ENCODE data around the gene RGS7.

Gene RGS7

DNA sequence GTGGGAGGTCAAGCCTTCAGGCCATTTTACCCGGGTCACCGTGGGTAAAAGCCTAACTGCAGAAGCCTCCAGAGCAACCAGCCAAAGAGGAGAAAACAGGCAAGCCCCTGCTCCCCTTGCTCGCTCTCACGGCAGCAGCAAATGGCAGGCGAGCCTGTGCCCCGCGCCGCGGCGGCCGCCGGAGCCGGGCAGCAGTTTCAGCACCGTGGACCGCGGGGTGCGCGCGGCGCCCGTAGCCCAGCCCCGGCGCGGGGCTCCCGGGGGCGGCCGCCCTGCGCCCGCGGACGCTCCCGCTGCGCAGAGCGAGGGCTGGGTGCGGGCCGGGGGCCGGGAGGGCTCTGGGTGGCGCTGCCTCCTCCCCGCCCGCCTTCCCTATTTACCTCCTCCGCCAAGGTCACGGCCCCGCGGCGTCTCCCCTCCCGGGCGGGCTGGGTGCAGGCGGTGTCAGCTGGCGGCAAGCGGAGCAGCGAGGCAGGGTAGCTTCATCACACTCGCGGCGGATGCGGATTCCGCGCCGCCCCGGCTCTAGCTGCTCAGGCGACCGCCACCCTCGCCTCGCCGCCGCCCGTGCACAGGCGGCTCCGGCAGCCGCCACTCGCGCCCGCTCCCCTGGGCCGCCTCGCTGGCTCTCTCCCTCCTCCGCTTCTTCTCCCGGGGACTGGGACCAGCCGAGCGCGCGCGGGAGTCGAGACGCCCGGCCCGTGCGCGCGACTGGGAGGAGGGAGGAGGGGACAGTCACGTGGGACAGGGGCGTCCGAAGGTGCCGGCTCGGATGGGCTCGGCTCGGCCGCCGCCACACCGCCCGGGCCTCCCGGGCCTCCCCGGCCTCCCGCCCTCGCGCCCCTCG, at the start of gene RGS7:
RGS7 (minus strand) TSS at position 687 of the 847 bp plus-strand sequence.
- TF ChIP-seq, protein P1, sequence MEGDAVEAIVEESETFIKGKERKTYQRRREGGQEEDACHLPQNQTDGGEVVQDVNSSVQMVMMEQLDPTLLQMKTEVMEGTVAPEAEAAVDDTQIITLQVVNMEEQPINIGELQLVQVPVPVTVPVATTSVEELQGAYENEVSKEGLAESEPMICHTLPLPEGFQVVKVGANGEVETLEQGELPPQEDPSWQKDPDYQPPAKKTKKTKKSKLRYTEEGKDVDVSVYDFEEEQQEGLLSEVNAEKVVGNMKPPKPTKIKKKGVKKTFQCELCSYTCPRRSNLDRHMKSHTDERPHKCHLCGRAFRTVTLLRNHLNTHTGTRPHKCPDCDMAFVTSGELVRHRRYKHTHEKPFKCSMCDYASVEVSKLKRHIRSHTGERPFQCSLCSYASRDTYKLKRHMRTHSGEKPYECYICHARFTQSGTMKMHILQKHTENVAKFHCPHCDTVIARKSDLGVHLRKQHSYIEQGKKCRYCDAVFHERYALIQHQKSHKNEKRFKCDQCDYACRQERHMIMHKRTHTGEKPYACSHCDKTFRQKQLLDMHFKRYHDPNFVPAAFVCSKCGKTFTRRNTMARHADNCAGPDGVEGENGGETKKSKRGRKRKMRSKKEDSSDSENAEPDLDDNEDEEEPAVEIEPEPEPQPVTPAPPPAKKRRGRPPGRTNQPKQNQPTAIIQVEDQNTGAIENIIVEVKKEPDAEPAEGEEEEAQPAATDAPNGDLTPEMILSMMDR (IDR thresholded peaks at IDR 0.05; ENCODE audit: low read depth, low read length), result no peak
- TF ChIP-seq EZH2phosphoT487 (IDR thresholded peaks at IDR 0.05; ENCODE audit: low read depth), result no peak
- Histone ChIP-seq H3K4me1 (ENCODE audit: low read length) (no peaks in the 10 kb centered on the region), H3K79me2 (ENCODE audit: low read length) (no peaks in the 10 kb centered on the region), H3K9ac (ENCODE audit: low read length) (no peak within 1 kb of the TSS), H2AFZ (ENCODE audit: low read depth, low read length) (no peak within 1 kb of the TSS), H3K4me3 (ENCODE audit: low read length) (no peak within 1 kb of the TSS), H3K27me3 (ENCODE audit: low read depth, low read length) (no peaks in the 10 kb centered on the region), H3K27ac (ENCODE audit: low read length) (no peak within 1 kb of the TSS), H3K36me3 (replicated peaks; ENCODE audit: low read depth, low read length) (no peaks in the 10 kb centered on the region), H3K4me2 (ENCODE audit: low read length) (no peak within 1 kb of the TSS), H4K20me1 (ENCODE audit: insufficient read depth, low read length) (no peaks in the 10 kb centered on the region; the same call in 1 of the 2 replicates), H3K9me3 (ENCODE audit: insufficient read depth, low read length) (no peaks in the 10 kb centered on the region)

DNA sequence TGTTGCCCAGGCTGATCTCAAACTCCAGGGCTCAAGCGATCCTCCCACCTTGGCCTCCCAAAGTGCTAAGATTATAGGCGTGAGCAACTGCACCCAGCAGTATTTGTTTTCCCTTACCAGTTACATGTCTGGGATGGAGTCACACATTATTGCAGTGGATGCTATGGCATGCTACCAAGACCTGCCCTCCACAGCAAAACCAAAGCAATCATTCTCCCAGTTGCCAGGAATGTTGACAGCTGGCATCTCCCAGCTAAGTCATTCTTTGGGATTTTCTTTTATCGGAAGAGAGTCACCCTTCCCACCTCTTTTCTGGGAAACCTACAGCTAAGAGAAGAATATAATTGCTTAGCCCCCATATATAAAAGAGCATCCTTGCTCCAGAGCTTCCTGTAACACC, 49.4 kb upstream of the RGS7 start:
- Histone ChIP-seq H4K20me1 (ENCODE audit: insufficient read depth, low read length) (no peaks in the 10 kb centered on the region), H3K27ac (ENCODE audit: low read length) (no peak overlapping the region), H3K36me3 (replicated peaks; ENCODE audit: low read depth, low read length) (no peaks in the 10 kb centered on the region), H3K27me3 (ENCODE audit: low read depth, low read length) (peaks cover 39% of the 10 kb centered on the region), H3K79me2 (ENCODE audit: low read length) (no peaks in the 10 kb centered on the region), H2AFZ (ENCODE audit: low read depth, low read length) (no peak overlapping the region), H3K9me3 (ENCODE audit: insufficient read depth, low read length) (no peaks in the 10 kb centered on the region), H3K4me2 (ENCODE audit: low read length) (no peak overlapping the region), H3K4me3 (ENCODE audit: low read length) (no peak overlapping the region), H3K9ac (ENCODE audit: low read length) (no peak overlapping the region), H3K4me1 (ENCODE audit: low read length) (no peaks in the 10 kb centered on the region)
- TF ChIP-seq, protein P1 (IDR thresholded peaks at IDR 0.05; ENCODE audit: low read depth, low read length), result no peak
- TF ChIP-seq EZH2phosphoT487 (IDR thresholded peaks at IDR 0.05; ENCODE audit: low read depth), result no peak

DNA sequence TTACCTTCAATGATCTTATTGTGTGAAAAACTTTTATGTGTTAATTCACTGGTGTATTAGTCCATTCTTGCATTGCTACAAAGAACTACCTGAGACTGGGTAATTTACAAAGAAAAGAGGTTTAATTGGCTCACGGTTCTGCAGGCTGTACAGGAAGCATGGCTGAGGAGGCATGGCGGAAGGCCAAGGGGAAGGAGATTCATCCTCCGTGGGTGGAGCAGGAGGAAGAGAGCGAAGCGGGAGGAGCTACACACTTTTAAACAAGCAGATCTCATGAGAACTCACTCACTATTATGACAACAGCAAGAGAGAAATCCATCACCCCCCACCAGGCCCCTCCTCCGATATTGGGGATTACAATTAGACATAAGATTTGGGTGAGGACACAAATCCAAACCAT, 44.2 kb upstream of the RGS7 start:
- Histone ChIP-seq H3K79me2 (ENCODE audit: low read length) (no peaks in the 10 kb centered on the region), H2AFZ (ENCODE audit: low read depth, low read length) (no peak overlapping the region), H3K27ac (ENCODE audit: low read length) (no peak overlapping the region), H3K4me2 (ENCODE audit: low read length) (no peak overlapping the region), H3K9ac (ENCODE audit: low read length) (no peak overlapping the region), H3K36me3 (replicated peaks; ENCODE audit: low read depth, low read length) (no peaks in the 10 kb centered on the region), H3K27me3 (ENCODE audit: low read depth, low read length) (peaks cover 27% of the 10 kb centered on the region), H4K20me1 (ENCODE audit: insufficient read depth, low read length) (no peaks in the 10 kb centered on the region), H3K4me1 (ENCODE audit: low read length) (no peaks in the 10 kb centered on the region), H3K9me3 (ENCODE audit: insufficient read depth, low read length) (no peaks in the 10 kb centered on the region), H3K4me3 (ENCODE audit: low read length) (no peak overlapping the region)
- TF ChIP-seq, protein P1 (IDR thresholded peaks at IDR 0.05; ENCODE audit: low read depth, low read length), result no peak
- TF ChIP-seq EZH2phosphoT487 (IDR thresholded peaks at IDR 0.05; ENCODE audit: low read depth), result no peak

DNA sequence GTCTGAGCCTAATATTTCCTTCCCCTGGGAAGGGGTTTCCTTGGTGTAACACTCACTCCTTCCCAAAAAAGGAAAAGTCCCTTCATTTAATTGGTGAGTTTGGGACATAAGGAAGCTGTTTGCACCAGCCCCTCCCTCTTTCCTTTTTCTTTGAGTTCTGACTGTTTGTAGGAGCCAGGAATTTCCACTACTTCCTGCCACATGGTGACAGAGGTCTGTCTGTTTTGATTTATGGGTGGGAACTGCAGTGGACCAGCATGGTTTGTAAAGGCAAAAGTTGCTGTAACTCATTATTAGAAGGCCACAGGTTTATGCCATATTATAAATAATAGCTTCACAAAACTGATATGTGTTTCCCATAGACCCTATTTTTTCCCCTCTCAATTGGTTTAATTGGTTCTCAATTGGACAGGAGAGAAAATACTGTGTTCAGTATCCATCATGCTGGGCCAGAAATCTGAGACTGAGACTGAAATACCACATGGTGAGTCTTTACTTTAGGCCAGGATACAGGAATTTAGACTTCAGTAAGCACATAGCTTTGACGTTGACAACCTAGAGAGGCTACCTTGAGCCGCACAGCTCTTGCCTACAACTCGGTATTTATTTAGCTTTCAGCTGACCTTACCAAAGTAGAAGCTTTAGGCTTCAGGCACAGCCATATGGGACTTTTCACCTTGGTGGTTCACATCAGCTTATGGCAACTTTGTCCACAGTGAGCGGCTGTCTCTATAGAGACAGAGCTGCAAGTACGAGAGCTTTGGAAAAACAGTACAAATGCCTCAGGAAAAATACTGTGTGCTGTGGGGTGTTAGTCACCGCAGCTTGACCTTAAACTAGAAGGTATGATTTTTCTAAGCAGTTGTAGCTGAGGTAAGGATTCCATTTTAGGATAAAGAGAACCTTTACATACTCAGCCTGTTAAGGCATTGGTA, 40.0 kb upstream of the RGS7 start:
- Histone ChIP-seq H3K4me1 (ENCODE audit: low read length) (no peaks in the 10 kb centered on the region), H3K79me2 (ENCODE audit: low read length) (no peaks in the 10 kb centered on the region), H3K27me3 (ENCODE audit: low read depth, low read length) (peaks cover 22% of the 10 kb centered on the region), H3K27ac (ENCODE audit: low read length) (no peak overlapping the region), H3K9me3 (ENCODE audit: insufficient read depth, low read length) (no peaks in the 10 kb centered on the region), H3K36me3 (replicated peaks; ENCODE audit: low read depth, low read length) (no peaks in the 10 kb centered on the region), H3K9ac (ENCODE audit: low read length) (no peak overlapping the region), H3K4me2 (ENCODE audit: low read length) (no peak overlapping the region), H3K4me3 (ENCODE audit: low read length) (no peak overlapping the region), H4K20me1 (ENCODE audit: insufficient read depth, low read length) (no peaks in the 10 kb centered on the region), H2AFZ (ENCODE audit: low read depth, low read length) (no peak overlapping the region)
- no peak for TF ChIP-seq EZH2phosphoT487 (IDR thresholded peaks at IDR 0.05; ENCODE audit: low read depth)
- TF ChIP-seq, protein P1 (IDR thresholded peaks at IDR 0.05; ENCODE audit: low read depth, low read length), result no peak

Data from OCI-LY3 (cell line).